Measurements from ENCODE around the gene UGT1A1.

Gene UGT1A1

DNA sequence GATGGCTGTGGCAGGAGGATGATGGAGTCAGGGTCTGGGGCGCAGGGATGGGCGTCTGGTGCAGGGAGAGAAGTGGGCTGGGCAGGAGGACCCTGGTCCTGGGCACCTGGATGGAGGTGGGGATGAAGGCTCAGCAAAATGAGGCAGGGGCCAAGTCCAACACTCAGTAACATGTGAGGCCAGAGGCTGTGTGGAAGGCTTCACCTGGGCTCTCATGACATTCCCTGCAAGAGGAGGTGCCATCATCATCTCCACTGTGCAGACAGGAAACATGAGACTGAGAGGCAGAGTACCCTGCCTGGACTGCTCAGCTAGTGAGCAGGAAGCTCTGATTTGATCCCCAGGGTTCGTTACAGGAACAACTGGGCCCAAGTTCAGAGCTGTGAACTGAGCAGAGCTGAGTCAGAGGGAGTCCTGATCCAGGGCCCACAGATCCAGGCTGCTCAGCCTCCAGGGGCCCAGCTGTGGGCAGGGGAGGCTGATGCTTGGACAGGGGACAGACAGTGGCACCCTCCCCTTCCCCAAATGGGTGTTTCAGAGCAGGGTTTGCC lies 57.4 kb downstream of the UGT1A1 start:
- DNase-seq (ENCODE audit: low spot score): no peak

DNA sequence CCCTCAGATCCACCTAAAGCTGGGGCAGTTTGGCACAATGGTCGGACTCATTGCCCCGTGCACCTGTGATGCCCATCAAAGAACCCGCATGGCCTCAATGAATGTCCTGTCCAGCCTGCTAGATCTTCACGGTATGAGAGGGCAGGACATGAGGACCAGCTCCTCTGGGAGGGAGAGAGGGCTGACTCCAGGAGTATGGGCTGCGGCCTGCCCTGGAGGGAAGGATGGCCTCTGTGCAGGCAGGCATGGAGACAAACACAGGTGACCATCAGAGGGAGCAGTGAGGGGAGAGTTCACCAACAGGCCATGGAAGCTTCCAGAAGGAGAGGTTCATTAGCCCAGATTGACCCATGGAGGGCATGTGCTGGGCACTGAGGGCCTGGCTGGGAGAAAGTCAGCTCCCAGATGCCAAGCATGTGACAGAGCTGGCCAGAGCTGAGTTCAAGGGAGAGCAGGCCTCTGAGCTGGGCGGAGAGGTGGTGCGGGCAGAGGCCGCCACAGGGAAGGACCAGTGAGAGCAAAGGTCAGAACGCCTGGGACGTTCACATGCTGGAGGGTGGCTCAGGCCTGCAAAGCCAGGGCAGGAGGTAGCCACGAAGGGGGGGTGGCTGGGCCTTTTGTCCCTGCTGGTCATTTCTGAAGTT lies 58.0 kb downstream of the UGT1A1 start:
- DNase-seq (ENCODE audit: low spot score): no peak

DNA sequence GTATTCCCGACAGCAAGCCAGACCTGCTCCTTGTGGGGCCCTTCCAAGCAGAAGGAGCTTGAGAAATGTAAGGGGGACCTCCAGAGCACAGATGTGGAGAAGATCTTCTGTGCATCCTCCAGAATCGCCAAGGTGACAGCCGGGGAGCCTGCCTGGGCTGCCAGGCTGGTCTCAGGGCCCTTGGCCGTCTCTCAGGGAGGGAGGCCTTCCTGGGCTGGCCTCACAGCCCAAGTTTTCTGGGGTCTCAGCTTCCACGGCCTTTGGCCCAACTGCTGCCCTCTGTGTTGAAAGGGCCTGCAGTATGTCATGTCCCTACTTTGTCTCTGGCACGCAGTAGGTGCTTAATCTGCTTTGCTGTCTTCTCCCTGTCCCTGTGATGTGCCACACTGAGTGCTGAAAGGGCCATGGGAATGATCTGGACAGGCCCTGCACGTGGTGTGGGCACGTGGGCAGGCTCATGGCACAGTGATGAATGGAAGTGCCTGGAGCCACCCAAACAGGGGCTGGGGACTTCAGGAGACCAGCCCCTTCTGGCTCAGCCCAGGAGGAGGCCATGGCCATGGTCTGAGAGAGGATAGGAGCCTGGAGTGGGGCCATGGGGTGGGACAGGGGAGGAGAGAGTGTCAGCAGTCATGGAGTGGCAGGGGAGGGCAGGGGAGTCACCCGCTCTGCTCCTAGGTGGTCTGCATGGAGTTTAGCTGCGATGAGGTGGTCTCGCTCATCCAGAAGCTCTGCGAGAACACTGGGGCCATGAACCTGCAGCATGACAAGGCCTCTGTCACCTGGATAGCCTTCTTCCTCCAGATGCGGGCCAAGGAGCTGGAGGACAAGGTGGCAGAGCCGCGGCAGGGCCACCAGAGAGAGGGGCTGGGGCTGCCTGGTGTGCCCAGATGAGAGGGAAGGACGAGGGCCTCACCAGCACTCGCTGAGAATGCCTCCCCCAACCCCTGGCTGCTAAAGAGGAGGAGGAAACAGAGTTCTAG lies 58.9 kb downstream of the UGT1A1 start:
- no peak for DNase-seq (ENCODE audit: low spot score)

DNA sequence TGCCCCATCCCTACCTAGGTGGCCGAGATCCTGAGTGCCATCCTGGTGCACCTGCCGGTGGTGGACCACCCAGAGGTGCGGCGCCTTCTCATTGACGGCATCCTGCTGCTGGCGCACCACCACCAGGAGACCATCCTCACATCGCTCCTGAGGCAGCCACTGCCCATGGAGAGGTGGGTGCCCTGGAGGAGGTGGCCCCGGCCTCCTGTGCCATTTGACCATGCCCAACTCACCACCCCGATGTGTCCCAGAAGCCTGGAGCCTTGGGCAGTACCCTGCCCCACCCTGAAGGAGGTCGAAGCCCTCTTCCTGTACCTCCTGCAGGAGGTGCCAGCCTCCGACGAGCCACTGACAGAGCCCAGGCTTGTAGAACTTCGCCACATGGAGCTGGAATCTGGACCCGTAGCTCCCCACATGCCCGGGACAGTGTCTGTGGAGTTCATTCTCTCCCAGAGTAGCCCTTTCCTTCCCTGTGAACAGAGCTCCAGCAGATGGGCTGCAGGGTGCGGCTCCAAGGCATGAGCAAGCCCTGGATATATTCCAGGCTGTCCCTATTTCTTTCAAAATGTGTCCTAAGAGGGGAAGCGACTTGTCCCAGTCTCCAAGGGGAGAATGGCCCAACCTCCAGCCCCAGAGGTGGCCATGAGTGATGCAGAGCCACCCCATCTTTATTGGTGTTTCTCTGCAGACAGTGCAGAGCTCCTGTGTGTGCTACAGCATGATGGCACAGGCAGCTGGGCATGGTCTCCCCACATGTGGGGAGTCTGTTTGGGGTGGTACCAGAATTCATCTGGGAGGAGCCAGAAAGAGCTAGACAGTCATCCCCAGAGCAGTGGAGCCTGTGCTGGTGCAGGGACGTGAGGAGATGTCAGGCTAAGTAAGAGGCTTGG lies 60.1 kb downstream of the UGT1A1 start:
- DNase-seq (ENCODE audit: low spot score): no peak

DNA sequence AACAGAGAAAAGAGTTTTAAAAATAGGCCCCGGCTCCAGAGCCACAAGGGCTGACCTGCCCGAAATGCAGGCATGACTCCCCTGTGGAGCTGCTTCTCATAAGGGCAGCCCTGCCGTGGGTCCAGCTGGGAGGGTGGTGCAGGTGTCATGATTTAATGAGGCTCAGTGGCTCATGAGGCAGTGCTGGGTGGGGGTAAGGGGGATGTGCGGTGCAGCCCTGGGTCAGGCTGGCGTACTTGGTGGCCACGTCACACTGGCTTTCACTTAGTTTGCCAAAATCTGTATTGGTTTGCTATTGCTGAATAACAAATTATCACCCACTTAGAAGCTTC lies 60.7 kb downstream of the UGT1A1 start:
- DNase-seq (ENCODE audit: low spot score): no peak

DNA sequence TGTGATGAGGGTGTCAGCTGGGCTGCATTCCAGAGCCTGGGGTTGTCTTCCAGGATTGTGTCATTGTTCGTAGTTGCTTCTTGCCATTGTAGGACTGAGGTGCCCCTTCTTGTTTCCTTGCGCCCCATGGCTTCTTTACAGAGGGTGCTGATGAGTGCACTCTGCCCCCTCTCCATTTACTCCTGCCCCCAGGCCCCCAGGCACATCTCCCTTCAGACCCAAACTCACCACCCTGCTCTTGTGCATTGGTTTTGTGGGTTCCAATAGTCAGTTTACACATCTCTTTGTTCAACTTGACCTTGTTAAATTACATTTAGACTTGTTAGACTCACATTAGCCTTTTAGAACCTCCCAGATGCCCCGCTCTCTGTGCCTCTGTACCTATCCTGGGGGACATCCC lies 61.1 kb downstream of the UGT1A1 start:
- DNase-seq (ENCODE audit: low spot score): no peak

DNA sequence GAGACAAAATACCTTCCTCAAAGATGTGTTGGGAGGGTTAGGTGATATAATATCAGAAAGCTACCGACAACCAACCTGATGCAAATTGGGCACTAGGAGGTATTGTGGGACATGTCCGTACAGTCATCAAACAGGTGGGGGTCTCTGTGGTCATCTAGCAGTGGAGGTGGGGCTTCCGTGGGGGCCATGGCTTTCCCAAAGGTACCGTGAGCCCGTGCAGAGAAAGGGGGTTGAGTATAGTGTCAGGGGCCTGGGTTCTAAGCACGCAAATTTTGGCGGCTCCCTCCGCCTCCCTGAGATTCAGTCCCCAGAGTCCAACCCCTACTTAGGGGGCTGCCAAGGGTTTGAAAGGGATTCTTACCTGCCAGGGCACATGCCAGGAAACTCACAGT lies 61.6 kb downstream of the UGT1A1 start:
- no peak for DNase-seq (ENCODE audit: low spot score)

DNA sequence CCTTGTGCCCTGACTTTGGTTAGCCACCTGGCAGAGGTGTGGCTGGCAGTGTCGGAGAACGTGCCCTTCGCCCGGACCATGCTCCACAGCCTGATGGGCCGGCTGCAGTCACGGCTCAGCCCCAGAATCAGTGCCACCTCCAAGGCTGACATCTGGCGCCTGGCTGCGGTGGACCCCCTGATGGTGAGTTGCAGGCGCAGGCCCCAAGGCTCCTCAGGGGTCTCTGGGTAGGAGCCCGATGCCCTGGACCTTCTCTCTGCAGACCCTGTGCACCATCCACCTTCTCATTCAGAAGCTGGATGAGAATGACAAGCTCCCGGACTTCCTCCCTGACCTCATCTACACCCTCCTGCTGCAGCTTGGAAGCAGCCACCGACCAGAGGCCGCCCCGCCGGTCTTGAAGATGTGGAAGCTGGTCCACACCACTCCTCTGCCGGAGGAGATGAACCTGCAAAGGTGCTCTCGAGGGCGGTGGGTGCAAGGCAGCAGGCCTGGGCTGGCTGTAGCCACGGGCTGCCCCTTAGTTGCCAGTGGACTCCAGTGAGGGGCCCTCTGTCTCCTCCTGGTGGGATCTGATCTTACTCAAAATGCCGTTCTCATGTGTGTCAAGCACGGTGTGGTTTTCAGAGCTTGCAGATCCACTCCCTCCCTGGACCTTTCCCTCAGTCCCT lies 62.2 kb downstream of the UGT1A1 start:
- DNase-seq (ENCODE audit: low spot score): no peak
